ENCODE data around the gene LYZL4.

The LYZL4 gene, protein sequence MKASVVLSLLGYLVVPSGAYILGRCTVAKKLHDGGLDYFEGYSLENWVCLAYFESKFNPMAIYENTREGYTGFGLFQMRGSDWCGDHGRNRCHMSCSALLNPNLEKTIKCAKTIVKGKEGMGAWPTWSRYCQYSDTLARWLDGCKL

DNA sequence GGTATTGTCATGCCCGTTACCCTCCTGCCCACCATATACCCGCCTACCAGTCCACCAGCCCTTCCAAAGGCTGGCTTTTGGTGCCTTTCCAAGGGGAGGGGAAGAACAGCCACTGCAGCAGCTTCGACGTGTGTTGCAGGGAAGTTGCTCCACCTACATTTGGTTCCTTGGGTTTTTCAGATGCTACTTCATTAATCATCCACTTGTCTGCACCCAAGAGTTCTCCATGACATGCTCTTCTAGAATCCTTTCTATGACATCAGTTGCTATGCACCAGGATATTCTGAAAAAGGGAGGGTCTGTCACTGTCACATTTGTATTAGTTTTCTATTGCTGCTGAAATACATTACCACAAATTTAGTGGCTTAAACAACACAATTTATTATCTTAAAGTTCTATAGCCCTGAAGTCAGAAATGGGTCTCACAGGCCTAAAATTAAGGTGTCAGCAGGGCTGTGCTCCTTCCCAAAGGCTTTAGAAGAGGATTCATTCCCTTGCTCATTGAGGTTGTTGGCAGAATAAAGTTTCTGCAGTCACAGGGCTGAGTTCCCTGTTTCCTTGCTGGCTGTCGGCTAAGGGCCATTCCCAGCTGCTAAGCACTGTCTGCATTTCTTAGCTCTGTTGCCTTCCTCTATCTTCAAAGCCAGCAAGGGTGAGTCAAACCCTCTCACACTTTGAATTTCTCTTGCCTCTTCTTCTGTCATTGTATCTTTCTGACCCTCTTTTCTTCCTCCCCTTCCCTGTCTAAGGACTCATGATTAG, at the start of gene LYZL4:
TSS of gene LYZL4 (minus strand) at position 241 of the 762 bp plus-strand sequence. CDS start 3,359 bp downstream, outside the sequence.
- DNase-seq: no peak

DNA sequence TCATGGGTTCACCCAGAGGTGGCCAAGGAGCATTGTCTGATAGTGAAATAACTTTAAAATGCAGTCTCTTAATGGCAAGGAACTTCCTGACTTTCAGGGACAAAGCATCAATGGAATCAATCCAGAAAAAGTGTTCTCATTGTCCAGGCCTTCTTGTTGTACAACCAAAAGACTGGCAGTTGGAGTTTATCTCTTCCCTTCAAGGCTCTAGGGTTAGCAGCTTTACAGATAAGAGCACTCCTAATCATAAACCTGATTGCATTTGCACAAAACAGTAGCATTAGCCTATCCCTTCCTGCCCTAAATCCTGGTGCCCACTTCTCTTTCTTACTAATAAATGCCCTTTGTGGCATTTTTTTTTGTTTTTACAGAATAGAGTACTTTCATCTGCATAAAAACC, 48.7 kb upstream of the LYZL4 start:
- DNase-seq: no peak

- DNase-seq: no peak
Observed at GRCh38 chr3:42456211-42456610, 45.8 kb upstream of the LYZL4 start.

DNA sequence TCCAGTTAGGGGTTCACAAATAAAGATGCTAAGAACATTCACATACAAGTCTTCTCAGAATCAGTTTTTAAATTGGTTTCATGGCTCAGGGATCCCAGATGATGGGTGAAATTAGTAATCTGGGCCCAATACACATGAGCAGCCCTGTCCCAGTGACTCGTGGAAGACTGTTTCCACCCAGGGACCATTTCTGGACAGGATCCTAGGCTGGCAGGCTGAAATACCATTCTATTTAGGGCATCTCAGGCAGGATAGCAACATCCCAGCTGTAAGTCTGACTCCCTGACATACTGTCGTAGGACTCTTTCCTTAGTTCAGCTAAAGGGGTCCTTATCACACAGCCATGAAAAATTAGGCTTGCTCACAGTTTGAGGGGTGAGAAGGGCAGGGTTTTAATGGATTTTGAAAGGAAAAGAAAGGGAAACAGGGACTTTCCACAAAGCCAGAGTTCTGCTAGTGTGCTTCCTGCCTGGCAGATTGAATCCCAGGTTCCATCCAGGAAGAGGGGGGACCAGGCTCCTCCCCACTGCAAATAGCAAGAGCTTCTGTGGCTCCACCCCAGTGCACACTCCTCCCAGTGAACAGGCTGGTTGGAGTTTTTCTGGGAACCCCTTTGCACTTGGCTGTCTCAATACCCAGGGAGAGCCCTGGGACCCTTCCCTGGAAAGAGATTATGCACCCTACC, 41.3 kb upstream of the LYZL4 start:
- DNase-seq: no peak

DNA sequence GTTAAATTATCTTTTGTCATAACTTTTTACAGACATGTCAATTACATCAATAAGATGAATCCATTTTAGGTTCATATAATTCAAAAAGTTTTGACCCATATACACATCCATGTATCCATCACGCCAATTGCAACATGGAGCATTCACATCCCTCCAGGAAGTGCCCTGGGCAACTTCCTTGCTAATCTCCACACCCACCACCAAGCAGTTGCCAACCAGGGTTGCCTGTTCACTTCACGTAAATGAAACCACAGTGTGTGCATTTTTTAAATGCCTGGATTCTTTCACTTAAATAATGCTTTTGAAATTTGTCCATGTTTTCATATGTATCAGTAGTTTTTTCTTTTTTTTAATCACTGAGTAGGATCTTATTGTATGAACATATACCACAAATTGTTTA, 40.7 kb upstream of the LYZL4 start:
- no peak for DNase-seq

GRCh38 chr3:42450567-42450966, 40.2 kb upstream of the LYZL4 start:
- no peak for DNase-seq

DNA sequence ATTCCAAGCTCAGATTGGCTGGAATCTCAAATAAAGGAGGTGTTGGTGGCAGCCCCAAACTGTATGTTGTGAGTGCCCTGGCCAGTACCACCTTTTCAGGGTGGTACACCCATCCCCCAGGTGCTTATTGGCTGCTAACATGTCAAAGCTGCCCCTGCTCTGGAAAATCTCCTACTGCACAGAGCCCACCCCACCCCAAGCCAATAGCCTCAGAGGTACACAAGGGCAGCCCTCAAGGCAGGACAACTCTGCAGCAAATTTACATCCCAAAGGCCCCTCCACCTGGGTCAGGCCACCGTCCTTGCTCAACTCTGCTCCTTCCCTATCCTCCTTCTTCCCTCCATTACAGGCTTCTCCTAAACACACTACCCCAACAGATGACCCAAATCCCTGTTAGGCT, 37.1 kb upstream of the LYZL4 start:
- DNase-seq: no peak

DNA sequence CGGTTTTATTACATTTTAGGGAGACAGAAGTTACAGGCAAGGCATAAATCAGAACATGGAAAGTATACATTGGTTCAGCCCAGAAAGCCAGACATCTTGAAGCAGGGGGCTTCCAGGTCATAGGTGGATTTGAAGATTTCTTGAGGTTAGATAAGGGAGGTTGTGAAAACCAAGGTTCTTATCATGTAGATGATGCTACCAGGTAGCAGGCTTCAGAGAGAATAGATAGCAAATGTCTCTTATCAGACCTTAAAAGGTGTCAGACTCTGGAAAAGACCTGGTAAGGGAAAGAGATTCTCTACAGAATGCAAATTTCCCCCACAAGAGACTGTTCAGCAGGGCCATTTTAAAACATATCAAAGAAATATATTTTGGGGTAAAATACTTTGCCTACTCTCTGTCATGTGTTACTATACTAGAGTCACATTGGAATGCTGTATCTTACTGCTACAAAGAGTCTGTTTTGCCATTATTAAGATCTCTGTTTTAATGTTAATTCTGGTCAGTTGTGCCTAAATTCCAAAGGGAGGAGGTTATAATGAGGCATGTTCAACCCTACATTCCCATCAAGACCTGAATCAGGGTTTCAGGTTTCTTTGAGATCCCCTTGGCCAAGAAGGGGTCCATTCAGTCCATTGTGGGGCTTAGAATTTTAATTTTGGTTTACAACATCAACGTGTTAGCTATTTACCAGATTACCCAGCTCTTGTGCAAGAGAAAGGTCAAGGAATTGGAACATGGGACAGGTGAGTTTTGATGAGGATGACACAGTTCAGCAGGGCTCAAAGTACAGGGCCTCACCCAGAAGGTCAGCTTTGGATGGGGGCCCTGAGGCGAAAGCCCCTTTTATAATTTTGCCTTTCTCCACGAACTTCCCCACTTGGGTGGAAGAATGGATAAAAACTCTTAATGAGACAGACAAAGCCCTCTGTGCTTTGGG, 36.0 kb upstream of the LYZL4 start:
- DNase-seq: no peak

- peak; percentile 62 for DNase-seq
Observed at GRCh38 chr3:42443819-42444436, 33.5 kb upstream of the LYZL4 start.

- DNase-seq: no peak
Observed at GRCh38 chr3:42443292-42443691, 32.9 kb upstream of the LYZL4 start.

GRCh38 chr3:42442640-42443039, 32.2 kb upstream of the LYZL4 start:
- no peak for DNase-seq

DNA sequence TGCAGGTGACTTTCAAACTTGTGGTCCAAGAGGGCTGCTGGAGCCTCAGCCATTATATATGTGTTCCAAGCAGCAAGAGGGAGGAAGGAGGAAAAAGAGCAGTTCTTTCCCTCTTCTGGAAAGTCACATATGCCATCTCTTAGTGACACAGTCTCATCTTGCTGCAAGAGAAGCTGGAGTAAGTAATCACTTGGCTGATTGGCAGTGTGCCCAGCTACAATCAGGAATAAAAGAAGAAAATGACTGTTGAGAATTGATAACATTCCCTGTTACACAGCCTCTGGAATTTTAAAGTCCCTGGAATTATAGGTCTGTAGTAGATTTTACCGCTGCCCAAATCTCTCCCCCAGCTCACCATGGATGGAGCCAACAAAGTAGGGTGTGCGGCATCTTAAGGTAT, 31.4 kb upstream of the LYZL4 start:
- no peak for DNase-seq

- DNase-seq: no peak
Observed at GRCh38 chr3:42440924-42441323, 30.5 kb upstream of the LYZL4 start.

DNA sequence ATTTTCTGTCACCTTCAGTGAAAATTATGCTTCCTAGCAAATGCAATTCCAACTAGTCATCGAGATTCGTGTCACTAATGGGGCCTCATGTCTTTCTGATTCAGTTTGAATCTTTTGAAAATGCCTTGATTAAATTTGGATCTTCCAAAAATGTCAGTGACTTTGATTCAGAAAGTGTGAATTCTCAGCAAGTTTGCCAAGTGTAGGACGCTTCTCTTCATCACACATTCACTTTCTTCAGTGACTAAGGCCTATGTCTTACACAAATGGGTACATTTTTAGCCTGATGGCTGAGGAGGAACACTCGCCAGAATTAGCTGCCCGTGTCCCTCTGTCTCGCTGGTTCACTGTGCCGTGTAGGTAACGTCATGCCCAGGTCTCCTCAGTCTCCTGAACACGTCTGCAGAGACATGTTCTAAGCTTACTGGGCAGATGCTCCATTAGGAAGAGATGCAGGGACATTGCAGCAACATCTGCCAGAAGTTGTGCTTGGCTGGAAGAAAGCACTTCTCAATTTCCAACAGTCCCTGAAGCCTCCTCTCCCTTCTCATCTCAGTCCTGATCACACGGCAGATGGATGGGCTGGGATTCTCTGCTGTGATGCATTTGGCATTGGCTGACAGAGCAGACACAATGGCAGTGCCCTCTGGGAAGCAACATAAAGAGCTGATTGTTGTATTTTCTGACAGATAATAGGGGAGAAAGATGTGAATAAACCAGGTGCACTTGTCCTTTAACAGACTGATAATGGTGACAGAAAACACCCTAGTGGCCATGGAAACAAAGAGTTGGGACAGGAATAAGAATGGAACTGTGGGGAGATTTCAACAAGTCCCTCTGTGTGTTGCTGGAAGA, 29.1 kb upstream of the LYZL4 start:
- no peak for DNase-seq

DNA sequence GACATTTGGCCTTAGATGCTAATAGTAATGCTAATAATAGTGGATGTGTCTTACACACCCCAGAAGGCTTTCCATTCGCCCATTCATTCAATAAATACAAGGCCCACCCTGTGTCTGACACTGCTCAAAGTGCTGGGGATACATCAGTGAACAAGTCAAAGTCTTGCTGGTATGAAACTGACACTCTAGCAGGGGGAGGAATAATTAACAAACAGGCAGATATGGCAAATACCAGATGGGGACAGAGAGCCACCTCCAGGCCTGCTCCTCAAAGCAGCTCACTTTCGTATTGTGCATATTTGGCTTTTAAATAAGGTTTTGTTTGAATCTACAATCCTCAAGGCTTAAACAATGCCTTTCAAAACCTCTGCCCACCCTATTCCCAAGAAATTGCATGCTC, 28.3 kb upstream of the LYZL4 start:
- no peak for DNase-seq

DNA sequence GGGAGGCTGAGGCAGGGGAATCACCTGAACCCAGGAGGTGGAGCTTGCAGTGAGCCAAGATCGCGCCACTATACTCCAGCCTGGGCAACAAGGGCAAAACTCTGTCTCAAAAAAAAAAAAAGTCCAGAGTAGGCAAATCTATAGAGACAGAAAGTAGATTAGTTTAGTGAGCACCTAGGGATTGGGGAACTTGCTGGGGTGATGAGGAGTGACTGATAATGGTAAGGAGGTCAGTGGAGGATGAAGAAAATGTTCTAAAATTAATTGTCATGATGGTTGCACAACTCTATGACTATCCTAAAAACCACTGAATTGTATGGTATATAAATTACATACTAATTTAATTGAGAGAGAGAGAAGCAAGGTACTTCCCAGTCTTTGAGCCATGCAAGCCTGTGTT, 27.8 kb upstream of the LYZL4 start:
- DNase-seq: no peak

- DNase-seq: no peak
Observed at GRCh38 chr3:42434777-42435380, 24.5 kb upstream of the LYZL4 start.

DNA sequence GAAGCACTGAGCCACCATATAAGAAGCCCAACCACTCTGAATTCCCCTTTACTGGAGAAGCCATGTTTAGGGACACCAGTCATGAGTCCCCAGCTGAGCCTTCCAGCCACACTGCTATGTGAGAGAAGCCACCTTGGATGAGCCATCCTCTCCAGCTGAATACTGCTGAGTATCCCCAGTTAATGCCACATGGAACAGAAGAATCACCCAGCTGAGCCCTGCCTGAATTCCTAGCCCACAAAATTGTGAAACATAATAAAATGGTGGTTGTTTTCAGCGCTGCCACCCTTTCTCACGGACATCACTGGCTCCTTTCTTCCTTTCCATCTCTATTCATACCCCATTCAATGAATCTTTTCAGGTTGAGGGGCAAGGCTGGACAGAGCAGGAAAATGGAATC, 22.1 kb upstream of the LYZL4 start:
- DNase-seq: no peak

DNA sequence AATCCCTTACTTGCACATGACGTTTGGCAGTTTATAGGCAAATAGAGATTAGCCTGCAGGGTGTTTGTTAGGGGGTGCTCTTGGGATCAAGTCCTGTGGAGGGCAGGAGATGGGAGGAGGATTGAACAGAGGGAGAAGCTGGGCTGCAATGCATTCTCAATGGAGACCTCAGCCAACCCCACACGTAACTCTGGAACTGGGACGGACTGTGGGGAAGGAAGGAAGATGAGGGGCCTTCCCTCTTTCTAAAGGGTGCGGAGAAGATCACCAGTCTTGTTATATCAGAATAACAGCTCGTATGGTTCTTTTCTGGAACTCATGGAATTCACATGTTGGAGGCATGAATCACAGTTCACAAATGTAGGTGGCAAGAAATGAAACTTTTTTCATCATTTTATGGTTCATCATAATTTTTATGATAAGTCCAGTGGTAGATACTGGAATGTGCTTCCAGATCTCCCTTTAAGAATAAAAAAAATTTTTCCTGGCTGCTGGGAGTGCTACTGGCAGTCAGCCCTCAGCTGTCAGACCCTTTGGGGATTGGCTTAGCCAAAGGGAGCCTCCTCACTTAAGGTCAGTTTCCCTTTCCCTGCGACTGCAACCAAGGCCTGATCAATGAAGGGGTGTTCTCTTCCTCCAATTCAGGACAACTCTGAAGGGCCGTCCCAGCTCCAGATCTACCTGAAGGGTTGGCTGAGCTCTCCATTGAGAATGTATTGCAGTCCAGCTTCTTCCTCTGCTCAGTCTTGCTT, 20.5 kb upstream of the LYZL4 start:
- no peak for DNase-seq

- no peak for DNase-seq
Observed at GRCh38 chr3:42428830-42429229, 18.4 kb upstream of the LYZL4 start.
